Epidermal melanocyte (primary cell): Measurements from ENCODE around the gene ADH6.
"Not testable (repeated sequence)": the region's sequence is repeated elsewhere in the genome, so short reads cannot be mapped to it uniquely, and the experiment has no call there.

Source experiments
- DNase-seq: peaks from one replicate; pipeline ENCODE4 v3.0.0; 2011; ENCODE audit warnings: low spot score; ENCODE audit not compliant: insufficient read length

The ADH6 gene

DNA sequence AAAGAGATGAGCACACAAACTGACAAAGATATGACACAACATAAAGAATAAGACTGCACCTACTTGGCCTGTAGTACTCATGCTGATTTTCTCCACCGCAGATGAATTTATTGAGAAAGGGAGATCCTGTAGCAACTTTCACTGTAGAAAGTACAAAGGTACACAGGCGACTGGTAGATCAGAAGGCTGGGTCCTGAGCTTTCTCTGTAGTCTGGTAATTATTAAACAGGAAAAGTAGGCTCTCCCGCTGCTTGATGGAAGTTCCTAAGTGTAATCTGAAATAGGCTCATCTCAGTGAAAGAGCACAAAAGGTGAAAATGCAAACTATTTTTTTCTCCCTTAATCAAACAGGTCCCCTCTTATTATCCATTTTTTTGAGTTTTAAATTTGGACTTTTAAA lies at the start of gene ADH6:
Gene ADH6, minus strand, starts transcription at position 175 of the 400 bp plus-strand sequence. Its CDS starts 94 bp downstream, at position 81.
- no peak for DNase-seq

GRCh38 chr4:99264927-99265326 lies 45.9 kb upstream of the ADH6 start:
- DNase-seq: no peak

- DNase-seq: no peak
These were observed 33.7 kb upstream of the ADH6 start for GRCh38 chr4:99252746-99253145.

DNA sequence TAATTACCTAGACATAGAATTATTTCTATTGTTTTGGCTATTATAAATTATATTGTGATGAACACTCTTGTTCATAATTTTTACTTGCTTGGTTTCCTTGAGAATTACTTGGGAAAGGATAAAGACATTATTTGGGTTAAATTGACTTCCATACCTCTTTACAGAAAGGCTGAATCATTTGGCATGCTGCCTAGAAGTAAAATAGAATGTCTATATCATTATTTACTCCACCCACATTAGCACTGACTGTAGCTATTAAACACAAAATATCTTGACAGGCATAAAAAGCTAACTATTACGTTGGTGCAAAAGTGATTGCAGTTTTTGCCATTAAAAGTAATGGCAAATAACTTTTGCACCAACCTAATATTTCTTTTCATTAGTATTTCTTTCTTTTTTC lies 29.7 kb upstream of the ADH6 start:
- no peak for DNase-seq

DNA sequence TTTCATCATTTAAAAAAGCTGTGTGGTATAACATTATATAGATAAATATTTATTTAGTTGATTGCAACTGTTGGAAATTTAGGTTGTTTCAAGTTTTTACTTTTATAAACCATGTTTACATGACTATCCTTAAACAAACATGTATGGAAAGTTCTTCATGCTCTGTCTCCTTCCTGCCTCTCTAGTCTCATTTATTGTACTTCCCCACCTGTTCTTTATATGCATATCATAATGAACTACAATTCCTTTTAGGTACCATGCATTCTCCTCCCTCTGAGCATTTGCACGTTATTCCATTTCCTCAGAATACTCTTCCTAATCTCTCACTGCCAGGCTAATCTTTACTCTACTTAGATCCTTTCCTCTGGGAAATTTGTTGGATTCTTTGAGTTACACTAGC lies 16.9 kb upstream of the ADH6 start:
- no peak for DNase-seq

GRCh38 chr4:99234331-99235010 lies 15.4 kb upstream of the ADH6 start:
- peak; percentile 18 for DNase-seq

DNA sequence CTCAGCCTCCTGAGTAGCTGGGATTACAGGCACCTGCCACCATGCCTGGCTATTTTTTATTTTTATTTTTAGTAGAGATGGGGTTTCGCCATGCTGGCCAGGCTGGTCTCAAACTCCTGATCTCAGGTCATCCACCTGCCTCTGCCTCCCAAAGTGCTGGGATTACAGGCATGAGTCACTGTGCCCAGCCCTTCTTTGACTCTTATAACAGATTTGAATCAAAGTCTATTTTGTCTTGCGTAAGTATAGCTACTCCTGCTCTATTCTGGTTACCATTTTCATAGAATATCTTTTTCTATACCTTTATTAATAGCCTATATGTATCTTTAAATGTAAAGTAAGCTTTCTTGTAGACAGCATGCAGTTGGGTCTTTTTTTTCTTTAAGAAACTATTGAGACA lies 14.4 kb upstream of the ADH6 start:
- not testable (repeated sequence) for DNase-seq

GRCh38 chr4:99228706-99229105 lies 9.7 kb upstream of the ADH6 start:
- DNase-seq: not testable (repeated sequence)

DNA sequence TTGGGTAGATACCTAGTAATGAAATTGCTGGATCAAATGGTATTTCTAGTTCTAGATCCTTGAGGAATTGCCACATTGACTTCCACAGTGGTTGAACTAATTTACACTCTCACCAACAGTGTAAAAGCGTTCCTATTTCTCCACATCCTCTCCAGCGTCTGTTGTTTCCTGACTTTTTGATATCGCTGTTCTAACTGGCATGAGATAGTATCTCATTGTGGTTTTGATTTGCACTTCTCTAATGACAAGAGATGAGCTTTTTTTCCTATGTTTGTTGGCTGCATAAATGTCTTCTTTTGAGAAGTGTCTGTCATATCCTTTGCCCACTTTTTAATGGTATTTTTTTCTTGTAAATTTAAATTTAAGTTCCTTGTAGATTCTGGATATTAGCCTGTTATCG lies 8.6 kb upstream of the ADH6 start:
- DNase-seq: not testable (repeated sequence)

- no peak for DNase-seq
These were observed 2.9 kb upstream of the ADH6 start for GRCh38 chr4:99221980-99222379.

DNA sequence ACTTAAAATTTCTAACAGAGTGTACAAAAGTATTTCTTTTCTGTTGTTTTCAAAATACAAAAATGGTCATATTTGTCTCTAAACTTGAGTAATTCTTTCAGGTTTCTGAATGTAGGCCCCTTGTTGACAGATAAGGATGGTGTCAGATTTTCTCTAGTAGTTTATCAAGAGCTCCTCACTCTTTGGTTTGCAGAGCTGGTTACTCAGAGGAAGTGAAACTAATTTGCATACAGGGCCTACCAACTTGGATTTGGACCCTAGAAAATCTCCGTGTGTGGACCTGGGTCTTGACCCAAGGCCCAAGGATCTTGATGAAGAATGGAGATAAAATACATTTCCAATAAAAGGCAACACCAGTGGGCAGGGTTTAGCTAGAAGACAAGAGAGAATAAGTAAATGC lies 433 bp upstream of the ADH6 start:
- no peak for DNase-seq

DNA sequence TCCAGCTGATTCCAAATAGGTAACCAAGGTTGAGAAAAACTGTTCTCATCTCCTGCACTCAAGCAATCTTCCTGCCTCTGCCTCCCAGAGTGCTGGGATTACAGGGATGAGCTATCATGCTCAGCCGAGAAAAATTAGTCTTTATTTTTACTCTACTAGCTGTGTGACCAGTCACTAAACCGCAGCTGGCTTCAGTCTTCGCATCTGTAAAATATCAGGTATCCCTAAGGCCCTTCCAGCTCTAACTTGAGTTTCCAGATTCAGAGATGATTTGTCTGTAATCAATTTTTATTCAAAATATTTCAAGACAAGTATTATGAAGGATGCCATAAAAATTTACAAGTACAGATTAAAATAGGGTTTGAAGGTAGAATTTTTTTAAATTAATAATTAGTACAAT lies 3.5 kb downstream of the ADH6 start:
- DNase-seq: no peak

- DNase-seq: no peak
These were observed 8.3 kb downstream of the ADH6 start for GRCh38 chr4:99210789-99211188.

GRCh38 chr4:99209671-99210070 lies 9.4 kb downstream of the ADH6 start:
- no peak for DNase-seq

GRCh38 chr4:99208719-99209075 lies 10.3 kb downstream of the ADH6 start:
- DNase-seq: no peak

- DNase-seq: no peak
These were observed 10.9 kb downstream of the ADH6 start for GRCh38 chr4:99207911-99208718.

GRCh38 chr4:99207069-99207743 lies 11.8 kb downstream of the ADH6 start:
- DNase-seq: no peak

DNA sequence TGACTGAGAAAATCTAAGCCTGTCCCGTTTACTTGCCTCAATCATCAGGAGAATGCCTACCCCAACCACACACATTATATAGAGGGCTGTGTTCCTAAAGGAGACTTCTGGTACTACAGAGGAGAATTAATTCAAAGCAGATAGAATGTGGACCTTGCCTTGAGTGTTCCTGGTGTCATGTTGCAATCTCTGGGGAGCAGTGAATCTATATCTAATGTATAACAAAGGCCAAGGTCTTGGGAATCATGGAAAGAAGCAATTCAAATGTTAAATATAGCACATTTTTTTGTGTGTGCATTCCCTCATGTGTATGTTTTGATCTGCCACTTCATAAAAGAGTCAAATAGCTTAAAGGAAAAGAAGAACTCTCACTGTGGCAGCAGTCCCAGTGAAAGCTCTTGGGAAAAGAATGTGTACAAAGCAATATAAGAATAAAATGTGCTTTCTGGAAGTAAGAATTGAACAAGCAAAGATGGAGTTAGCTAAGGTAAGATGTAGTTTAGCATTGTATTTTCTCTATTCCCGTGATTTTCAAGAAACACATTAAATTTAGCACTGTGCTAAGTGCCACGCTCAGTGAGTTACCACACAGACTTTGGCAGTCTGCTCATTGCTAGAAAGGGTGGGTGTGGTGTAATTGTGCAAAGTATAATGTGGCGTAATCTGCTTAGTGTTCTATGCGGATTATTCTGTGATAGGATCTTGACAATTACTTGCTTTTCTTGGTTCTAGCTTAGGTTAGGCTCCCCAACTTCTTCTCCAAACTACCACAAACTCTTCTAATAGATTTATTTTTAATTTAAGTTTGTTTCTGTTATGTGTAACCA lies 13.7 kb downstream of the ADH6 start:
- no peak for DNase-seq

- no peak for DNase-seq
These were observed 16.5 kb downstream of the ADH6 start for GRCh38 chr4:99202536-99202935.

DNA sequence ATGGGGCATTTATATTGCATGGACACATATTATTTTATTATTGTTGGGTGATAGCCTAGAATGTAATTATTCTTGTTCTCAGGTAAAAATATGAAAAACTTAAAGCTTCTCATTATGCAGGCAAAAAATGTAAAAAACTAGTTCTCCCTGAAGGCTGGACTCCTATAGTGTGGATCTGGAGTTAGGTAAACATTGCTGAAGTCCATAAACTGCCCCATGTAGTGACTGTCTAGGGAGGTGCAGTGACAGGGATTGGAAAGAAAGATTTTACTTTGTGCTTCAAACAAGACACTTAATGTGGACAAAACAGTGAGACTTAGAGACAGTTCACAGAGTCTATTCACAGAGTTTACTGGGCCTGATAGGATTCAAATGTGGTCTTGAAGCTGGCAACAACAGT lies 17.0 kb downstream of the ADH6 start:
- DNase-seq: no peak

GRCh38 chr4:99201690-99202089 lies 17.4 kb downstream of the ADH6 start:
- no peak for DNase-seq

DNA sequence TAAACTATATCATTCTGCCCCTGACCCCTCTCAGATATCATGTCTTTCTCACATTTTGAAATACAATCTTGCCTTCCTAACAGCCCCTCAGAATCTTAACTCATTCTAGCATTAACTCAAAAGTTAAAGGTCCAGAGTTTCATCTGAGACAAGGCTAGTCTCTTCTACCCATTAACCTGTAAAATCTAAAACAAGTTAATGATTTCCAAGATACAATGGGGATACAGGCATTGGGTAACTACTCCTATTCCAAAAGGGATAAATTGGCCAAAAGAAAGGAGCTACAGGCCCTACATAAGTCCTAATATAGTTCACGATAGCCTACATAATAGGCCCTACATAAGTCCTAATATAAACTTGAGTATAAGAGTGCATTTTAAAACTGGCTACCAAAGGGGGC lies 18.9 kb downstream of the ADH6 start:
- no peak for DNase-seq
